A549 (cell line): ENCODE data around the gene KCND3. TPM values are rescaled to one million over a fixed set of nuclear protein-coding genes. Genes with fewer than 3 reads are reported as not detected.

Experiments
- ATAC-seq, 2 experiments: fragments of 200-7000 bp in 1 of 2; fragments of >200 bp in 1 of 2; cut with Nextera tagmentation in 1 of 2; cut with Tn5 transposase in 1 of 2; 3 replicates each; pipeline versions ENCODE4 v1.8.0 to v1.9.1; 2018 to 2020; ENCODE audit warnings: mild to moderate bottlenecking in 1 of 2, moderate library complexity in 1 of 2
- CTCF ChIA-PET: fragments of 300-600 bp; sonication (Branson Sonifier 250); formaldehyde crosslinking; extraction: SDS; loops from one replicate; lab custom pipeline; 2021; ENCODE audit warnings: antibody characterized with exemption, inconsistent platforms; lab: Yijun Ruan, JAX
- POLR2A ChIA-PET: fragments of 350-600 bp; formaldehyde crosslinking; extraction: SDS; loops from one replicate; lab custom pipeline; 2021; ENCODE audit warnings: antibody characterized with exemption, inconsistent platforms; lab: Yijun Ruan, JAX
- DNase-seq, 2 experiments: peaks; one replicate each; pipeline versions ENCODE4 v3.0.0 to v3.0.0-alpha.2; 2011 to 2016; ENCODE audit warnings: low read depth in 1 of 2, low spot score in 1 of 2
- FAIRE-seq: peaks from 2 replicates; lab custom pipeline; 2011; peaks lifted over from hg19 to GRCh38; lab: Jason Lieb, UNC
- H3K27ac ChIP-seq, 2 experiments: fragments of >200 bp; sonication (Bioruptor Twin); formaldehyde crosslinking; 3 replicates each; pipeline ENCODE4 v1.5.1; 2016 to 2017
- H3K4me1 ChIP-seq: fragments of >200 bp; sonication (Bioruptor Twin); formaldehyde crosslinking; 3 replicates; pipeline ENCODE4 v1.6.1; 2016
- H3K4me2 ChIP-seq: fragments of >200 bp; sonication (Bioruptor Twin); formaldehyde crosslinking; 3 replicates; pipeline ENCODE4 v1.6.1; 2016
- H3K4me3 ChIP-seq: fragments of >200 bp; sonication (Bioruptor Twin); formaldehyde crosslinking; 3 replicates; pipeline ENCODE4 v1.5.1; 2016
- H3K9me3 ChIP-seq: fragments of >200 bp; sonication (Bioruptor Twin); formaldehyde crosslinking; 3 replicates; pipeline ENCODE4 v1.6.1; 2016
- CBX2 ChIP-seq: fragments of 200-600 bp; sonication (generic); IDR thresholded peaks from 2 replicates; pipeline ENCODE4 v1.6.1; 2016; ENCODE audit warnings: low read depth, mild to moderate bottlenecking, borderline replicate concordance
- CHD2 ChIP-seq: fragments of 150-350 bp; IDR thresholded peaks from 2 replicates; pipeline ENCODE4 v1.6.1; 2014; ENCODE audit warnings: low read length; ENCODE audit not compliant: partially characterized antibody
- E2F6 ChIP-seq: IDR thresholded peaks from 2 replicates; pipeline ENCODE4 v1.6.1; 2012; ENCODE audit warnings: low read depth, borderline replicate concordance
- EHMT2 ChIP-seq: fragments of 200-600 bp; sonication (generic); IDR thresholded peaks from 2 replicates; pipeline ENCODE4 v1.6.1; 2016; ENCODE audit warnings: antibody characterized with exemption, low read depth, mild to moderate bottlenecking, moderate library complexity
- ELK1 ChIP-seq: fragments of 150-350 bp; IDR thresholded peaks from 2 replicates; pipeline ENCODE4 v1.6.1; 2014; ENCODE audit warnings: low read depth, mild to moderate bottlenecking, low read length
- EP300 ChIP-seq, 2 experiments: fragments of >200 bp; sonication (Bioruptor Twin); formaldehyde crosslinking; IDR thresholded peaks; 2 replicates in 1 of 2; 3 replicates in 1 of 2; pipeline ENCODE4 v1.6.1; 2016 to 2017
- FOSB ChIP-seq: fragments of 250-450 bp; sonication (Bioruptor Pico); IDR thresholded peaks from 2 replicates; pipeline ENCODE4 v1.5.0; 2020; ENCODE audit warnings: mild to moderate bottlenecking, moderate library complexity
- FOSL2 ChIP-seq, 2 experiments: fragments of 450-650 bp in 1 of 2; fragments of >200 bp in 1 of 2; sonication (Bioruptor Twin) in 1 of 2; formaldehyde crosslinking; IDR thresholded peaks; 2 replicates each; pipeline versions ENCODE4 v1.5.0 to v1.6.1; 2016 to 2020; ENCODE audit warnings: mild to moderate bottlenecking in 1 of 2, moderate library complexity in 1 of 2
- FOXS1 ChIP-seq: fragments of 250-450 bp; sonication (Bioruptor Pico); IDR thresholded peaks from 2 replicates; pipeline ENCODE4 v1.5.0; 2020; ENCODE audit warnings: mild to moderate bottlenecking, moderate library complexity
- GATA3 ChIP-seq: IDR thresholded peaks from 2 replicates; pipeline ENCODE4 v1.6.1; 2012; ENCODE audit warnings: borderline replicate concordance
- HDAC2 ChIP-seq: fragments of 200-600 bp; sonication (generic); IDR thresholded peaks from 2 replicates; pipeline ENCODE4 v1.6.1; 2016
- HEYL ChIP-seq: fragments of 250-450 bp; sonication (Bioruptor Pico); IDR thresholded peaks from 2 replicates; pipeline ENCODE4 v1.8.0; 2021; ENCODE audit warnings: mild to moderate bottlenecking, moderate library complexity
- HMGXB4 ChIP-seq: fragments of 250-450 bp; sonication (Bioruptor Pico); IDR thresholded peaks from 2 replicates; pipeline ENCODE4 v1.5.0; 2021; ENCODE audit warnings: mild to moderate bottlenecking, moderate library complexity, borderline replicate concordance
- HOXA7 ChIP-seq: fragments of 250-450 bp; sonication (Bioruptor Pico); IDR thresholded peaks from 2 replicates; pipeline ENCODE4 v1.5.0; 2020; ENCODE audit warnings: mild to moderate bottlenecking, moderate library complexity
- KDM5A ChIP-seq: fragments of 200-600 bp; sonication (generic); IDR thresholded peaks from 2 replicates; pipeline ENCODE4 v1.6.1; 2016; ENCODE audit warnings: antibody characterized with exemption, mild to moderate bottlenecking
- MYC ChIP-seq: IDR thresholded peaks from 2 replicates; pipeline ENCODE4 v1.6.1; 2012; ENCODE audit warnings: mild to moderate bottlenecking, inconsistent platforms, low read length, improper control_type of control experiment, borderline replicate concordance
- NFE2L2 ChIP-seq: fragments of 150-350 bp; conservative IDR thresholded peaks from 2 replicates; pipeline ENCODE4 v1.6.1; 2014; ENCODE audit warnings: low read length
- RAD21 ChIP-seq, 2 experiments: fragments of >200 bp in 1 of 2; sonication (Bioruptor Twin) in 1 of 2; formaldehyde crosslinking in 1 of 2; IDR thresholded peaks in 1 of 2; conservative IDR thresholded peaks in 1 of 2; 2 replicates in 1 of 2; 3 replicates in 1 of 2; pipeline ENCODE4 v1.6.1; 2012 to 2018; ENCODE audit warnings: inconsistent platforms in 1 of 2
- RNF2 ChIP-seq: fragments of 200-600 bp; sonication (generic); IDR thresholded peaks from 2 replicates; pipeline ENCODE4 v1.6.1; 2016; ENCODE audit warnings: low read depth, mild to moderate bottlenecking, antibody characterized with exemption, moderate library complexity, borderline replicate concordance
- SMC3 ChIP-seq: fragments of >200 bp; sonication (Bioruptor Twin); formaldehyde crosslinking; IDR thresholded peaks from 3 replicates; pipeline ENCODE4 v1.6.1; 2018; ENCODE audit warnings: inconsistent platforms
- SREBF2 ChIP-seq: fragments of 450-650 bp; IDR thresholded peaks from 2 replicates; pipeline ENCODE4 v1.6.1; 2014; ENCODE audit warnings: mild to moderate bottlenecking, moderate library complexity
- TFCP2L1 ChIP-seq: fragments of 250-450 bp; sonication (Bioruptor Pico); IDR thresholded peaks from 2 replicates; pipeline ENCODE4 v1.5.0; 2021; ENCODE audit warnings: mild to moderate bottlenecking
- ZFP36 ChIP-seq: fragments of 450-650 bp; IDR thresholded peaks from 2 replicates; pipeline ENCODE4 v1.6.1; 2014; ENCODE audit warnings: borderline replicate concordance; ENCODE audit not compliant: partially characterized antibody
- WGBS: methylation state at CpG from one replicate; pipeline ENCODE4 v1.1.6; 2017; ENCODE audit errors: missing lambda C conversion rate; 5-methylcytosine and 5-hydroxymethylcytosine counted together
- polyA plus RNA-seq, 4 experiments: library from polyadenylated mRNA; depleted of rRNA in 3 of 4; stranded (reverse); fragments of >200 nt; fragmentation: RNase III in 1 of 4; extraction: RNeasy Plus Mini Kit Qiagen cat#74134 plus additional on column Dnase treatment in 1 of 4; gene quantifications; 2 replicates in 3 of 4; 3 replicates in 1 of 4; pipeline ENCODE4 v1.2.3, GENCODE V29; 2011 to 2017
- TF ChIP-seq, protein P1 (sequence below): fragments of >200 bp; sonication (Bioruptor Twin); formaldehyde crosslinking; IDR thresholded peaks from 3 replicates; pipeline ENCODE4 v1.5.1; 2016
- TF ChIP-seq, protein P2 (sequence below): fragments of 200-600 bp; sonication (generic); IDR thresholded peaks from 2 replicates; pipeline ENCODE4 v1.6.1; 2016; ENCODE audit warnings: antibody characterized with exemption, mild to moderate bottlenecking, moderate library complexity

The KCND3 gene
- polyA plus RNA-seq, 2 of the 4 experiments (the other 2 are of a cell fraction) = not detected

GRCh38 chr1:111906816-111907215 is 82.7 kb downstream of the KCND3 start:
- ChIA-PET CTCF (no interaction called here), POLR2A (no interaction called here)
- Histone ChIP-seq H3K4me1 (no peaks in the 10 kb centered on the region), H3K4me2 (no peak overlapping the region), H3K9me3 (no peaks in the 10 kb centered on the region), H3K4me3 (no peak overlapping the region)
- DNase-seq = no peak
- no peak for ATAC-seq
- TF ChIP-seq, protein P1, sequence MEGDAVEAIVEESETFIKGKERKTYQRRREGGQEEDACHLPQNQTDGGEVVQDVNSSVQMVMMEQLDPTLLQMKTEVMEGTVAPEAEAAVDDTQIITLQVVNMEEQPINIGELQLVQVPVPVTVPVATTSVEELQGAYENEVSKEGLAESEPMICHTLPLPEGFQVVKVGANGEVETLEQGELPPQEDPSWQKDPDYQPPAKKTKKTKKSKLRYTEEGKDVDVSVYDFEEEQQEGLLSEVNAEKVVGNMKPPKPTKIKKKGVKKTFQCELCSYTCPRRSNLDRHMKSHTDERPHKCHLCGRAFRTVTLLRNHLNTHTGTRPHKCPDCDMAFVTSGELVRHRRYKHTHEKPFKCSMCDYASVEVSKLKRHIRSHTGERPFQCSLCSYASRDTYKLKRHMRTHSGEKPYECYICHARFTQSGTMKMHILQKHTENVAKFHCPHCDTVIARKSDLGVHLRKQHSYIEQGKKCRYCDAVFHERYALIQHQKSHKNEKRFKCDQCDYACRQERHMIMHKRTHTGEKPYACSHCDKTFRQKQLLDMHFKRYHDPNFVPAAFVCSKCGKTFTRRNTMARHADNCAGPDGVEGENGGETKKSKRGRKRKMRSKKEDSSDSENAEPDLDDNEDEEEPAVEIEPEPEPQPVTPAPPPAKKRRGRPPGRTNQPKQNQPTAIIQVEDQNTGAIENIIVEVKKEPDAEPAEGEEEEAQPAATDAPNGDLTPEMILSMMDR = no peak
- no peak for TF ChIP-seq SMC3
- TF ChIP-seq TFCP2L1 (CRISPR knock-in tag) = no peak
- TF ChIP-seq SREBF2 = no peak
- TF ChIP-seq HMGXB4 (CRISPR knock-in tag) = no peak
- TF ChIP-seq NFE2L2 = no peak
- TF ChIP-seq KDM5A = no peak
- TF ChIP-seq FOSL2 (IDR thresholded peaks at IDR 0.05) = no peak
- TF ChIP-seq FOSL2 (CRISPR knock-in tag; IDR thresholded peaks at IDR 0.05) = no peak
- TF ChIP-seq CHD2 = no peak
- TF ChIP-seq, protein P2, sequence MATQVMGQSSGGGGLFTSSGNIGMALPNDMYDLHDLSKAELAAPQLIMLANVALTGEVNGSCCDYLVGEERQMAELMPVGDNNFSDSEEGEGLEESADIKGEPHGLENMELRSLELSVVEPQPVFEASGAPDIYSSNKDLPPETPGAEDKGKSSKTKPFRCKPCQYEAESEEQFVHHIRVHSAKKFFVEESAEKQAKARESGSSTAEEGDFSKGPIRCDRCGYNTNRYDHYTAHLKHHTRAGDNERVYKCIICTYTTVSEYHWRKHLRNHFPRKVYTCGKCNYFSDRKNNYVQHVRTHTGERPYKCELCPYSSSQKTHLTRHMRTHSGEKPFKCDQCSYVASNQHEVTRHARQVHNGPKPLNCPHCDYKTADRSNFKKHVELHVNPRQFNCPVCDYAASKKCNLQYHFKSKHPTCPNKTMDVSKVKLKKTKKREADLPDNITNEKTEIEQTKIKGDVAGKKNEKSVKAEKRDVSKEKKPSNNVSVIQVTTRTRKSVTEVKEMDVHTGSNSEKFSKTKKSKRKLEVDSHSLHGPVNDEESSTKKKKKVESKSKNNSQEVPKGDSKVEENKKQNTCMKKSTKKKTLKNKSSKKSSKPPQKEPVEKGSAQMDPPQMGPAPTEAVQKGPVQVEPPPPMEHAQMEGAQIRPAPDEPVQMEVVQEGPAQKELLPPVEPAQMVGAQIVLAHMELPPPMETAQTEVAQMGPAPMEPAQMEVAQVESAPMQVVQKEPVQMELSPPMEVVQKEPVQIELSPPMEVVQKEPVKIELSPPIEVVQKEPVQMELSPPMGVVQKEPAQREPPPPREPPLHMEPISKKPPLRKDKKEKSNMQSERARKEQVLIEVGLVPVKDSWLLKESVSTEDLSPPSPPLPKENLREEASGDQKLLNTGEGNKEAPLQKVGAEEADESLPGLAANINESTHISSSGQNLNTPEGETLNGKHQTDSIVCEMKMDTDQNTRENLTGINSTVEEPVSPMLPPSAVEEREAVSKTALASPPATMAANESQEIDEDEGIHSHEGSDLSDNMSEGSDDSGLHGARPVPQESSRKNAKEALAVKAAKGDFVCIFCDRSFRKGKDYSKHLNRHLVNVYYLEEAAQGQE = no peak
- no peak for TF ChIP-seq ZFP36
- no peak for TF ChIP-seq RNF2
- TF ChIP-seq FOXS1 (CRISPR knock-in tag) = no peak
- no peak for TF ChIP-seq HOXA7 (CRISPR knock-in tag)
- TF ChIP-seq EP300 (IDR thresholded peaks at IDR 0.05) = no peak
- no peak for TF ChIP-seq RAD21 (conservative IDR thresholded peaks at IDR 0.05 in 1 of 2, IDR thresholded peaks at IDR 0.05 in 1 of 2)
- no peak for TF ChIP-seq HDAC2
- TF ChIP-seq, all 56 proteins: peak for 0
- no peak overlapping the region for H3K27ac ChIP-seq
- WGBS = no CpG with 5 or more reads among the region's 1 CpG
- no peak for FAIRE-seq

- DNase-seq (no peak), ATAC-seq (no peak), FAIRE-seq (no peak)
- Histone ChIP-seq H3K4me1 (no peaks in the 10 kb centered on the region), H3K9me3 (no peaks in the 10 kb centered on the region), H3K4me3 (no peak overlapping the region), H3K27ac (no peak overlapping the region), H3K4me2 (no peak overlapping the region)
- 2% methylated on average over 3 of the region's 4 CpGs for WGBS
- ChIA-PET POLR2A (no interaction called here), CTCF (no interaction called here)
- TF ChIP-seq SMC3 (no peak), EHMT2 (no peak), E2F6 (no peak), HEYL (no peak), CBX2 (no peak), ELK1 (no peak), FOSB (CRISPR knock-in tag) (no peak), GATA3 (no peak), MYC (no peak)
- TF ChIP-seq, protein P2 = no peak
Observed at GRCh38 chr1:111906111-111906510, 83.4 kb downstream of the KCND3 start.
